ENCODE measurements around the gene DOCK4.

GRCh38 chr7:111758332-111758731, 447.9 kb downstream of the DOCK4 start:
- TF ChIP-seq CTCF (IDR thresholded peaks at IDR 0.05) (no peak), POLR2A (IDR thresholded peaks at IDR 0.05) (no peak)
